ENCODE measurements around the gene SDHC. TPM values are rescaled to one million over a fixed set of nuclear protein-coding genes. Genes with fewer than 3 reads are reported as not detected.

Gene SDHC
- 100 to 1,000 TPM; 191 to 235 TPM for total RNA-seq

- Mint-ChIP-seq H3K36me3 (ENCODE audit: low read depth) (peaks cover 2% of the 10 kb centered on the region), H3K9me3 (ENCODE audit: low read depth) (no peaks in the 10 kb centered on the region), H3K27me3 (no peaks in the 10 kb centered on the region), H3K27ac (peak within 1 kb of the TSS; percentile 96), H3K4me3 (peak within 1 kb of the TSS; percentile 96), H3K4me1 (peaks cover 21% of the 10 kb centered on the region)
- peak; percentile 94 for DNase-seq
- peak; percentile 98 for ATAC-seq
- intact Hi-C loops (cut with DNase I, micrococcal nuclease), result loop anchor here (1.0 to 10.0 kb wide), 8 partner anchors 8 to 137 kb away; partner anchors contain the start of genes B4GALT3 (in 1 of the 2), CFAP126 (in 1 of the 2), NDUFS2 (in 1 of the 2) and TOMM40L (in 1 of the 2)
- POLR2A ChIA-PET, result interaction anchor here (1.1 kb wide), 2 partner anchors 9 to 89 kb away, joined by 4 read pairs; partner anchors contain the start of gene TOMM40L
- CTCF ChIA-PET, result interaction anchor here (0.6 to 2.1 kb wide), 7 partner anchors 8 to 184 kb away, joined by 3 to 11 read pairs (median 4); partner anchors contain the start of gene TOMM40L
Observed at GRCh38 chr1:161314201-161314981, at the start of gene SDHC. TSS of gene SDHC (plus strand) at chr1:161314381. CDS start at chr1:161314406, 25 bp downstream.

GRCh38 chr1:161265305-161265704 is 48.9 kb upstream of the SDHC start:
- H3K4me1 Mint-ChIP-seq, result no peaks in the 10 kb centered on the region
- DNase-seq (no peak), ATAC-seq (no peak)
- H3K4me3 Mint-ChIP-seq, result no peak overlapping the region
- POLR2A ChIA-PET, result no interaction called here
- no peaks in the 10 kb centered on the region for H3K9me3 Mint-ChIP-seq (ENCODE audit: low read depth)
- intact Hi-C loops (cut with DNase I, micrococcal nuclease), result no loop called here
- H3K36me3 Mint-ChIP-seq (ENCODE audit: low read depth), result no peaks in the 10 kb centered on the region
- peaks cover 20% of the 10 kb centered on the region for H3K27me3 Mint-ChIP-seq
- H3K27ac Mint-ChIP-seq, result no peak overlapping the region
- CTCF ChIA-PET, result interaction anchor here (0.7 kb wide), 1 partner anchor 26 kb away, joined by 3 read pairs; no protein-coding TSS in a partner anchor

GRCh38 chr1:161266202-161266601 is 48.0 kb upstream of the SDHC start:
- intact Hi-C loops (cut with DNase I, micrococcal nuclease), result no loop called here
- DNase-seq (no peak), ATAC-seq (no peak)
- Mint-ChIP-seq H3K9me3 (ENCODE audit: low read depth) (no peaks in the 10 kb centered on the region), H3K27me3 (peaks cover 14% of the 10 kb centered on the region), H3K36me3 (ENCODE audit: low read depth) (no peaks in the 10 kb centered on the region), H3K27ac (no peak overlapping the region), H3K4me3 (no peak overlapping the region), H3K4me1 (no peaks in the 10 kb centered on the region)
- CTCF ChIA-PET, result interaction anchor here (0.8 to 1.2 kb wide), 2 partner anchors 14 to 41 kb away, joined by 4 to 5 read pairs; partner anchors contain the start of gene TOMM40L
- POLR2A ChIA-PET, result no interaction called here

GRCh38 chr1:161266836-161267235 is 47.3 kb upstream of the SDHC start:
- no peak for ATAC-seq
- POLR2A ChIA-PET, result no interaction called here
- DNase-seq, result no peak
- CTCF ChIA-PET, result interaction anchor here (0.6 to 1.2 kb wide), 3 partner anchors 8 to 41 kb away, joined by 3 to 5 read pairs (median 4); partner anchors contain the start of genes PCP4L1 and TOMM40L
- intact Hi-C loops (cut with DNase I, micrococcal nuclease), result no loop called here
- Mint-ChIP-seq H3K36me3 (ENCODE audit: low read depth) (no peaks in the 10 kb centered on the region), H3K27ac (no peak overlapping the region), H3K9me3 (ENCODE audit: low read depth) (no peaks in the 10 kb centered on the region), H3K4me3 (no peak overlapping the region), H3K4me1 (no peaks in the 10 kb centered on the region), H3K27me3 (peaks cover 8% of the 10 kb centered on the region)

- ChIA-PET CTCF (interaction anchor here (0.6 to 1.2 kb wide), 2 partner anchors 9 to 15 kb away, joined by 3 to 5 read pairs; partner anchors contain the start of gene PCP4L1), POLR2A (no interaction called here)
- Mint-ChIP-seq H3K9me3 (ENCODE audit: low read depth) (no peaks in the 10 kb centered on the region), H3K4me3 (no peak overlapping the region), H3K36me3 (ENCODE audit: low read depth) (no peaks in the 10 kb centered on the region), H3K27ac (no peak overlapping the region), H3K27me3 (peaks cover 5% of the 10 kb centered on the region), H3K4me1 (no peaks in the 10 kb centered on the region)
- intact Hi-C loops (cut with DNase I, micrococcal nuclease), result no loop called here
- no peak for DNase-seq
- ATAC-seq, result no peak
Observed at GRCh38 chr1:161267321-161267720, 46.9 kb upstream of the SDHC start.

GRCh38 chr1:161273402-161273801 is 40.8 kb upstream of the SDHC start:
- H3K4me3 Mint-ChIP-seq, result no peak overlapping the region
- H3K9me3 Mint-ChIP-seq (ENCODE audit: low read depth), result no peaks in the 10 kb centered on the region
- H3K27ac Mint-ChIP-seq, result no peak overlapping the region
- no peak for ATAC-seq
- H3K36me3 Mint-ChIP-seq (ENCODE audit: low read depth), result no peaks in the 10 kb centered on the region
- intact Hi-C loops (cut with DNase I, micrococcal nuclease), result no loop called here
- POLR2A ChIA-PET, result no interaction called here
- DNase-seq, result no peak
- H3K27me3 Mint-ChIP-seq, result peaks cover 5% of the 10 kb centered on the region
- CTCF ChIA-PET, result interaction anchor here (1.0 kb wide), 1 partner anchor 60 kb away, joined by 3 read pairs; no protein-coding TSS in a partner anchor
- no peaks in the 10 kb centered on the region for H3K4me1 Mint-ChIP-seq

GRCh38 chr1:161274874-161275273 is 39.3 kb upstream of the SDHC start:
- ChIA-PET POLR2A (no interaction called here), CTCF (no interaction called here)
- H3K27ac Mint-ChIP-seq, result no peak overlapping the region
- ATAC-seq, result no peak
- no peaks in the 10 kb centered on the region for H3K9me3 Mint-ChIP-seq (ENCODE audit: low read depth)
- no peaks in the 10 kb centered on the region for H3K4me1 Mint-ChIP-seq
- H3K4me3 Mint-ChIP-seq, result no peak overlapping the region
- no peaks in the 10 kb centered on the region for H3K36me3 Mint-ChIP-seq (ENCODE audit: low read depth)
- no peak for DNase-seq
- H3K27me3 Mint-ChIP-seq, result peaks cover 3% of the 10 kb centered on the region
- intact Hi-C loops (cut with DNase I, micrococcal nuclease), result no loop called here

GRCh38 chr1:161282991-161283390 is 31.2 kb upstream of the SDHC start:
- ATAC-seq, result no peak
- no peaks in the 10 kb centered on the region for H3K27me3 Mint-ChIP-seq
- no peak overlapping the region for H3K27ac Mint-ChIP-seq
- ChIA-PET CTCF (interaction anchor here (1.0 to 2.1 kb wide), 6 partner anchors 9 to 117 kb away, joined by 3 to 10 read pairs (median 4); no protein-coding TSS in a partner anchor), POLR2A (no interaction called here)
- no peak for DNase-seq
- no peaks in the 10 kb centered on the region for H3K36me3 Mint-ChIP-seq (ENCODE audit: low read depth)
- H3K9me3 Mint-ChIP-seq (ENCODE audit: low read depth), result no peaks in the 10 kb centered on the region
- H3K4me3 Mint-ChIP-seq, result no peak overlapping the region
- intact Hi-C loops (cut with DNase I, micrococcal nuclease), result no loop called here
- H3K4me1 Mint-ChIP-seq, result no peaks in the 10 kb centered on the region

GRCh38 chr1:161285113-161285512 is 29.1 kb upstream of the SDHC start:
- Mint-ChIP-seq H3K27me3 (no peaks in the 10 kb centered on the region), H3K4me1 (no peaks in the 10 kb centered on the region), H3K27ac (no peak overlapping the region), H3K36me3 (ENCODE audit: low read depth) (no peaks in the 10 kb centered on the region), H3K9me3 (ENCODE audit: low read depth) (no peaks in the 10 kb centered on the region), H3K4me3 (no peak overlapping the region)
- DNase-seq, result no peak
- ChIA-PET POLR2A (no interaction called here), CTCF (interaction anchor here (1.1 to 3.2 kb wide), 3 partner anchors 21 to 60 kb away, joined by 3 to 7 read pairs (median 3); partner anchors contain the start of gene TOMM40L)
- no peak for ATAC-seq
- intact Hi-C loops (cut with DNase I, micrococcal nuclease), result no loop called here

GRCh38 chr1:161285521-161285920 is 28.7 kb upstream of the SDHC start:
- Mint-ChIP-seq H3K27ac (no peak overlapping the region), H3K4me3 (no peak overlapping the region), H3K4me1 (no peaks in the 10 kb centered on the region), H3K36me3 (ENCODE audit: low read depth) (no peaks in the 10 kb centered on the region), H3K27me3 (no peaks in the 10 kb centered on the region), H3K9me3 (ENCODE audit: low read depth) (no peaks in the 10 kb centered on the region)
- CTCF ChIA-PET, result interaction anchor here (1.1 to 3.2 kb wide), 2 partner anchors 36 to 60 kb away, joined by 3 to 7 read pairs; partner anchors contain the start of gene TOMM40L
- DNase-seq, result no peak
- ATAC-seq, result no peak
- intact Hi-C loops (cut with DNase I, micrococcal nuclease), result no loop called here
- POLR2A ChIA-PET, result no interaction called here

GRCh38 chr1:161287482-161288054 is 26.6 kb upstream of the SDHC start:
- H3K27ac Mint-ChIP-seq, result no peak overlapping the region
- H3K36me3 Mint-ChIP-seq (ENCODE audit: low read depth), result no peaks in the 10 kb centered on the region
- no peaks in the 10 kb centered on the region for H3K4me1 Mint-ChIP-seq
- no peaks in the 10 kb centered on the region for H3K27me3 Mint-ChIP-seq
- ATAC-seq, result no peak
- no peak for DNase-seq
- ChIA-PET POLR2A (interaction anchor here (0.6 kb wide), 1 partner anchor 119 kb away, joined by 4 read pairs; no protein-coding TSS in a partner anchor), CTCF (interaction anchor here (0.5 to 3.2 kb wide), 5 partner anchors 8 to 665 kb away, joined by 3 to 7 read pairs (median 4); partner anchors contain the start of gene TOMM40L)
- no peaks in the 10 kb centered on the region for H3K9me3 Mint-ChIP-seq (ENCODE audit: low read depth)
- intact Hi-C loops (cut with DNase I, micrococcal nuclease), result no loop called here
- no peak overlapping the region for H3K4me3 Mint-ChIP-seq
